HepG2 (cell line): ENCODE results near the gene ZBTB47. TPM values are rescaled to one million over a fixed set of nuclear protein-coding genes. Genes with fewer than 3 reads are reported as not detected.

Source experiments
- ATAC-seq: fragments of 200-7000 bp; cut with Tn5 transposase; 3 replicates; pipeline ENCODE4 v1.9.1; 2020; ENCODE audit warnings: mild to moderate bottlenecking, moderate library complexity
- BruUV-seq: library from RNA; stranded (reverse); fragments of 400-500 nt; replicated peaks from 2 replicates; lab custom pipeline; 2021; lab: Mats Ljungman, UMichigan
- CTCF ChIA-PET: fragments of 300-600 bp; formaldehyde crosslinking; extraction: SDS; loops from one replicate; lab custom pipeline; 2021; ENCODE audit warnings: low total read pairs, inconsistent platforms, low intra/inter-chr PET ratio; lab: Yijun Ruan, JAX
- POLR2A ChIA-PET: fragments of 350-600 bp; sonication (Branson Sonifier 250); formaldehyde crosslinking; loops from one replicate; lab custom pipeline; 2020; ENCODE audit warnings: antibody characterized with exemption, inconsistent platforms; lab: Yijun Ruan, JAX
- DNase-seq: peaks from one replicate; pipeline ENCODE4 v3.0.0-alpha.2; 2015; ENCODE audit warnings: low spot score
- FAIRE-seq: peaks from 3 replicates; lab custom pipeline; 2011; peaks lifted over from hg19 to GRCh38; lab: Jason Lieb, UNC
- H2AFZ ChIP-seq: one replicate; pipeline ENCODE4 v1.6.1; 2011; ENCODE audit warnings: low read length, inconsistent platforms
- H3K27ac ChIP-seq: fragments of 300-600 bp; 3 replicates; pipeline ENCODE4 v1.8.0; 2011; ENCODE audit warnings: mixed run types, mild to moderate bottlenecking, mixed read lengths, low read length, inconsistent platforms; ENCODE audit not compliant: insufficient read depth; ENCODE audit errors: extremely low read length
- H3K27me3 ChIP-seq, 2 experiments: fragments of 200-600 bp in 1 of 2; 2 replicates in 1 of 2; 3 replicates in 1 of 2; pipeline versions ENCODE4 v1.6.0 to v1.8.0; 2011; ENCODE audit warnings: low read length in 2 of 2, mild to moderate bottlenecking in 2 of 2, moderate library complexity in 2 of 2, inconsistent platforms in 1 of 2; ENCODE audit not compliant: insufficient read depth in 2 of 2, control insufficient read depth in 1 of 2
- H3K36me3 ChIP-seq, 2 experiments: fragments of 200-600 bp in 1 of 2; replicated peaks in 1 of 2; 2 replicates in 1 of 2; 3 replicates in 1 of 2; pipeline versions ENCODE4 v1.5.1 to v1.8.0; 2011; ENCODE audit warnings: low read length in 2 of 2, inconsistent platforms in 1 of 2; ENCODE audit not compliant: insufficient read depth in 2 of 2, control insufficient read depth in 1 of 2
- H3K4me1 ChIP-seq: 2 replicates; pipeline ENCODE4 v1.5.1; 2012; ENCODE audit warnings: low read length, inconsistent platforms; ENCODE audit not compliant: insufficient read depth
- H3K4me2 ChIP-seq: 2 replicates; pipeline ENCODE4 v1.6.0; 2011; ENCODE audit warnings: low read depth, low read length, inconsistent platforms
- H3K4me3 ChIP-seq, 3 experiments: fragments of 200-600 bp in 1 of 3; sonication (generic), shearing (Covaris generic) in 1 of 3; replicated peaks in 1 of 3; 2 replicates each; pipeline ENCODE4 v1.5.1; 2011 to 2016; ENCODE audit warnings: low read length in 3 of 3, inconsistent platforms in 2 of 3, low read depth in 2 of 3, mild to moderate bottlenecking in 2 of 3, control low read depth in 1 of 3, mixed read lengths in 1 of 3; ENCODE audit not compliant: insufficient read depth in 1 of 3
- H3K79me2 ChIP-seq: one replicate; pipeline ENCODE4 v1.6.1; 2011; ENCODE audit warnings: low read length, inconsistent platforms; ENCODE audit not compliant: insufficient read depth
- H3K9ac ChIP-seq: 2 replicates; pipeline ENCODE4 v1.6.0; 2011; ENCODE audit warnings: mild to moderate bottlenecking, low read depth, low read length, inconsistent platforms; ENCODE audit not compliant: insufficient read depth
- H3K9me3 ChIP-seq: 2 replicates; pipeline ENCODE4 v1.5.1; 2012; ENCODE audit warnings: mild to moderate bottlenecking, low read length
- H4K20me1 ChIP-seq: 2 replicates; pipeline ENCODE4 v1.6.0; 2011; ENCODE audit warnings: inconsistent platforms, mild to moderate bottlenecking, low read length, moderate library complexity; ENCODE audit not compliant: insufficient read depth
- AGO2 ChIP-seq: fragments of 200-400 bp; formaldehyde crosslinking; optimal IDR thresholded peaks from 2 replicates; pipeline ENCODE3; 2017; ENCODE audit warnings: mild to moderate bottlenecking, low read depth, low read length, moderate library complexity
- JUND ChIP-seq: sonication (generic); formaldehyde crosslinking; IDR thresholded peaks from 2 replicates; pipeline ENCODE4 v1.8.0; 2022; ENCODE audit warnings: mild to moderate bottlenecking, missing genetic modification reagents
- NR3C1 ChIP-seq: sonication (generic); formaldehyde crosslinking; IDR thresholded peaks from 2 replicates; pipeline ENCODE4 v1.4.0; 2020; ENCODE audit warnings: missing genetic modification reagents
- SIX4 ChIP-seq: sonication (generic); formaldehyde crosslinking; IDR thresholded peaks from 2 replicates; pipeline ENCODE4 v1.4.0; 2020; ENCODE audit warnings: missing genetic modification reagents
- YY1 ChIP-seq: IDR thresholded peaks from 2 replicates; pipeline ENCODE4 v1.6.1; 2011; ENCODE audit warnings: low read length, low read depth, moderate library complexity, mild to moderate bottlenecking; ENCODE audit not compliant: insufficient read depth, insufficient replicate concordance
- ZNF207 ChIP-seq: fragments of 450-650 bp; IDR thresholded peaks from 2 replicates; pipeline ENCODE4 v1.6.1; 2016; ENCODE audit warnings: antibody characterized with exemption, borderline replicate concordance
- ZNF460 ChIP-seq: sonication (generic); formaldehyde crosslinking; IDR thresholded peaks from 2 replicates; pipeline ENCODE4 v1.5.1; 2020; ENCODE audit warnings: missing genetic modification reagents, mild to moderate bottlenecking, borderline replicate concordance
- ZSCAN9 ChIP-seq: IDR thresholded peaks from 2 replicates; pipeline ENCODE4 v1.6.1; 2016; ENCODE audit warnings: borderline replicate concordance
- WGBS: methylation state at CpG from one replicate; pipeline ENCODE4 v1.1.6; 2017; ENCODE audit warnings: low lambda C conversion rate; 5-methylcytosine and 5-hydroxymethylcytosine counted together
- in situ Hi-C: cut with HindIII; loops from 2 replicates; pipeline ENCODE4 v1.10.0; 2017; ENCODE audit warnings: low pct_unique_long_range_greater_than_20kb; ENCODE audit not compliant: extremely low pct_ligation_motif_present
- intact Hi-C: fragments of 100-400 bp; cut with micrococcal nuclease; formaldehyde crosslinking; loops from one replicate; pipeline ENCODE4 v1.10.0; 2022; ENCODE audit not compliant: unreplicated experiment
- polyA plus RNA-seq, 8 experiments: library from polyadenylated mRNA; depleted of rRNA in 3 of 8; stranded (reverse) in 7 of 8; unstranded in 1 of 8; fragments of >200 nt; fragmentation: Illumina TruSeq in 4 of 8; extraction: Trizol in 4 of 8; gene quantifications; 2 replicates each; pipeline versions ENCODE4 v1.2.1 to v1.2.3, GENCODE V29; 2011 to 2016; ENCODE audit warnings: low read depth in 4 of 8, missing spikeins in 1 of 8, mixed read lengths in 1 of 8; ENCODE audit not compliant: insufficient read depth in 1 of 8
- total RNA-seq, 5 experiments: library from RNA; depleted of rRNA; stranded (reverse); fragments of >200 nt; fragmentation: Illumina TruSeq; extraction: Trizol; gene quantifications; 2 replicates each; pipeline ENCODE4 v1.2.3, GENCODE V29; 2016; ENCODE audit warnings: low read depth in 1 of 5

Gene ZBTB47
- total and polyA plus RNA-seq, 2 of the 13 experiments (the other 11 are each of a cell fraction or from before 2014, with no cell fraction given): 1.5 to 3.1 TPM

DNA sequence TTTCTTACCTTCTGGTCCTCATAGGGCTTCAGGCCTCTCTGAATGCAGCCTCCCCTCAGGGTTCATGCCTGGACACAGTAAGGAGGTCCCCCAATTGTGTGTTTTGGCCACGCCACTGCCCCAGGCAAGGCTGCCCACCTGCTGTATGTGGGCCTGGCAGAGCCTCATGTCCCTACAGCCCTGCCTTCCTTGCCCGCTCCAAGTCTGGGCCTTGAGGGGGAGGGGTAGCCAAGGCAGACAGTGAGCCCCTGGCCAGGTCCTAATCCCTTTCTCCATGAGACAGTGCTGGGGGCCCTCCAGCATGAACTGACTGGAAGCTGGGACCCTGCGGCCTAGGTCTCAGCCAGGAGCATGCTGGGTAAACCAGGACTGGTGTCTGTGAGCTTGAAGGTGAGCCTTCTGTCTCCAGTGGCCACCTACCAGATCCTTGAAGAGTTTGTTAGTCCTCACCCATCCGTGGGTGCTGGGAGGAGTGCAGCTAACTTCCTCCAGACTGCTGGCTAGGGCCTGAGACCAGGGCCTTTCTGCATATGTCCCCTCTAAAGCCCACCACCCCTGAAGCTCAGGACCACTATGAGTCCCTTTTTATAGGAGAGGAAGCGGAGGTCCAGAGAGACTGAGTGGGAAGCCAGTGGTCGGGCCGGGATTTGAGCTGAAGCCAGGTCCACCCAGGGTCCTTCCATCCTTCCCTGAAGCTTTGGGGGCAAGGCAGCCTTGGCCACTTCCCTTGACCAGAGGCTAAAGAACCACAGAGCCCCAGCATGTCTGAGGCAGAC lies 8.7 kb downstream of the ZBTB47 start:
- H2AFZ ChIP-seq: no peak overlapping the region
- ATAC-seq (no peak), FAIRE-seq (no peak), DNase-seq (no peak)
- WGBS: 78% methylated on average over 4 of the region's 7 CpGs
- H3K9ac ChIP-seq: no peak overlapping the region
- no peaks in the 10 kb centered on the region for H3K36me3 ChIP-seq
- POLR2A ChIA-PET: no interaction called here
- in situ Hi-C loops: no loop called here
- H3K4me2 ChIP-seq: no peak overlapping the region
- H3K9me3 ChIP-seq: no peaks in the 10 kb centered on the region
- no peaks in the 10 kb centered on the region for H4K20me1 ChIP-seq
- H3K4me1 ChIP-seq: peaks cover 22% of the 10 kb centered on the region
- no peak overlapping the region for H3K27ac ChIP-seq
- CTCF ChIA-PET: no interaction called here
- no peaks in the 10 kb centered on the region for H3K79me2 ChIP-seq
- TF ChIP-seq SIX4 (CRISPR knock-in tag): no peak
- no peaks in the 10 kb centered on the region for H3K27me3 ChIP-seq
- H3K4me3 ChIP-seq: no peak overlapping the region
- BruUV-seq: no TSS peak
- intact Hi-C loops: no loop called here

- TF ChIP-seq NR3C1 (CRISPR knock-in tag) (no peak), ZSCAN9 (CRISPR knock-in tag) (no peak), JUND (CRISPR knock-in tag) (no peak), ZNF207 (no peak), ZNF460 (no peak), AGO2 (peak; percentile 19), YY1 (no peak)
- Histone ChIP-seq H4K20me1 (no peaks in the 10 kb centered on the region), H3K36me3 (no peaks in the 10 kb centered on the region), H3K4me3 (no peak overlapping the region), H3K9me3 (no peaks in the 10 kb centered on the region), H3K79me2 (no peaks in the 10 kb centered on the region), H3K4me1 (peaks cover 14% of the 10 kb centered on the region), H3K9ac (no peak overlapping the region), H3K4me2 (no peak overlapping the region), H3K27me3 (no peaks in the 10 kb centered on the region), H3K27ac (no peak overlapping the region), H2AFZ (no peak overlapping the region)
- ATAC-seq: no peak
- no peak for DNase-seq
- WGBS: 73% methylated on average over 6 of the region's 12 CpGs
- no peak for FAIRE-seq
- in situ Hi-C loops (no loop called here), intact Hi-C loops (no loop called here)
- ChIA-PET POLR2A (no interaction called here), CTCF (no interaction called here)
- BruUV-seq: no TSS peak
Observed at GRCh38 chr3:42662813-42663535, 9.5 kb downstream of the ZBTB47 start.
